Nephron progenitor cell (in vitro differentiated cells): ENCODE measurements around the gene ZNF692.

ENCODE experiments used
- DNase-seq: peaks from one replicate; pipeline ENCODE4 v3.0.0; 2021
- H3K27ac Mint-ChIP-seq: 2 replicates; pipeline ENCODE4 v1.8.0; 2021; ENCODE audit warnings: mild to moderate bottlenecking, moderate library complexity, mixed read lengths
- H3K27me3 Mint-ChIP-seq: 2 replicates; pipeline ENCODE4 v1.8.0; 2021; ENCODE audit warnings: mild to moderate bottlenecking, low read depth, mixed read lengths; ENCODE audit not compliant: poor library complexity
- H3K36me3 Mint-ChIP-seq: 2 replicates; pipeline ENCODE4 v1.8.0; 2021; ENCODE audit warnings: low read depth, mixed read lengths
- H3K4me1 Mint-ChIP-seq: 2 replicates; pipeline ENCODE4 v1.8.0; 2021; ENCODE audit warnings: mixed read lengths
- H3K4me3 Mint-ChIP-seq: 2 replicates; pipeline ENCODE4 v1.8.0; 2021; ENCODE audit warnings: mild to moderate bottlenecking, moderate library complexity, mixed read lengths
- H3K9me3 Mint-ChIP-seq: 2 replicates; pipeline ENCODE4 v1.8.0; 2021; ENCODE audit warnings: mild to moderate bottlenecking, moderate library complexity, mixed read lengths
- TF ChIP-seq, protein P1 (sequence below): fragments of 200-600 bp; sonication (generic); IDR thresholded peaks from 2 replicates; pipeline ENCODE4 v1.5.0; 2021; ENCODE audit warnings: antibody characterized with exemption

Gene ZNF692

DNA sequence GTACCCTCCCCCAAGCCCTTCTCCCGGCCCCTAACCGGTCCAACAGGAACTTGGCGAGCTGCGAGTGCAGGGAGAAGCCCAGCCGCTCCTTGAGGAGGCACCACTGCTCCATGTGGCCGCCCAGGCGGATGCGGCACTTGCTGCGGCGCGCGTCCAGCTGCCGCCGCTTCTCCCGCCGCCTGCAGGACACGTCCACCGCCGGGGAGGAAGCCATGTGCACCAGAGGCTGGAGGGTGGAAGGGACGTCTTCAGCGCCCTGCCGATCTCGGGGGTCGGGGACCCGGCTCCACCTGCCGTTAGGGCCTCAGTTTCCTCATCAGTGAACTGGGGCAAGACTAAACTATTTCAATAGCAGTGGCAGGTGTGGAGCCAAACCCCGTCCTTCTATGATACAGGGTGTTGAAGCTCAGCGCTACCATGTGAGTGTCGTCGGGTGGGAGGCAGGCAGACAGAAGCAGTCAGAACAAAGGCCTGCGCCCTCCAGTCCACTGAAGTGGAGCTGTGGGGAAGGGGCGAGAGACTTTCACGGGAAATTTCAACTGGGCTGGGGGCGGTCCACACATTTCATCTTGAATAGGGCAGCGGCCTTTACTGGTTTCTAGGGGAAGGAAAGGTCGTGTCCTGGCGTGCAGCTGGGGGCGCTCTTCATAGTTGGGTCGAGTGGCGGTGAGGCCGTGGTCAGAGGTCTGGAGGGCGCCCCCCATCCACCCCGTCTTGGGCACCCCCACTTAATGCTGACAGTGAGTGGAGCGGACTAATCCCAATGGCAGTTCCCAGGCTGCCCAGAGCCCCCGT is 592 bp downstream of the ZNF692 start:
- Mint-ChIP-seq H3K4me1 (peaks cover 43% of the 10 kb centered on the region), H3K27me3 (peaks cover 29% of the 10 kb centered on the region), H3K27ac (peak overlapping the region; percentile 95), H3K4me3 (peak overlapping the region; percentile 87), H3K9me3 (no peaks in the 10 kb centered on the region), H3K36me3 (peaks cover 19% of the 10 kb centered on the region)
- peak; percentile 70 for DNase-seq
- TF ChIP-seq, protein P1, sequence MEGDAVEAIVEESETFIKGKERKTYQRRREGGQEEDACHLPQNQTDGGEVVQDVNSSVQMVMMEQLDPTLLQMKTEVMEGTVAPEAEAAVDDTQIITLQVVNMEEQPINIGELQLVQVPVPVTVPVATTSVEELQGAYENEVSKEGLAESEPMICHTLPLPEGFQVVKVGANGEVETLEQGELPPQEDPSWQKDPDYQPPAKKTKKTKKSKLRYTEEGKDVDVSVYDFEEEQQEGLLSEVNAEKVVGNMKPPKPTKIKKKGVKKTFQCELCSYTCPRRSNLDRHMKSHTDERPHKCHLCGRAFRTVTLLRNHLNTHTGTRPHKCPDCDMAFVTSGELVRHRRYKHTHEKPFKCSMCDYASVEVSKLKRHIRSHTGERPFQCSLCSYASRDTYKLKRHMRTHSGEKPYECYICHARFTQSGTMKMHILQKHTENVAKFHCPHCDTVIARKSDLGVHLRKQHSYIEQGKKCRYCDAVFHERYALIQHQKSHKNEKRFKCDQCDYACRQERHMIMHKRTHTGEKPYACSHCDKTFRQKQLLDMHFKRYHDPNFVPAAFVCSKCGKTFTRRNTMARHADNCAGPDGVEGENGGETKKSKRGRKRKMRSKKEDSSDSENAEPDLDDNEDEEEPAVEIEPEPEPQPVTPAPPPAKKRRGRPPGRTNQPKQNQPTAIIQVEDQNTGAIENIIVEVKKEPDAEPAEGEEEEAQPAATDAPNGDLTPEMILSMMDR, result peak; percentile 16

DNA sequence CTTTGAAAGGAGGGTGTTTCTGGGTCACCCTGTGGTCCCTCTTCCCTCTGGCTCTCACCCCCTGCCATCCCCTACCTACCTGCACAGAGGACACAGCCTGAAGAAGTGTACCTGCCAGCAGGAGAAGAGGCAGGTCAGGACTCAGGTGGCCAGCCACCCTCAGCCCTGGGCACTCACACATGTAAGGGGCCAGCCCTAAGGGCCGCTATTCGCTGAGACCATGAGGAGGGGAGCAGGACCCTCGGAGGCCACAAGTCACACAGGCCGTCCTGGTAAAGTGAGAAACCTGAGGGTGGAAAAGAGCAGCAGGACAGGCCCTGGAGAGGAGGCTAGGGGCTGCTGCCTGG is 1.2 kb downstream of the ZNF692 start:
- Mint-ChIP-seq H3K27ac (no peak overlapping the region), H3K4me3 (peak overlapping the region; percentile 87), H3K36me3 (peaks cover 19% of the 10 kb centered on the region), H3K4me1 (peaks cover 40% of the 10 kb centered on the region), H3K9me3 (no peaks in the 10 kb centered on the region), H3K27me3 (peaks cover 26% of the 10 kb centered on the region)
- TF ChIP-seq, protein P1, result no peak
- no peak for DNase-seq

DNA sequence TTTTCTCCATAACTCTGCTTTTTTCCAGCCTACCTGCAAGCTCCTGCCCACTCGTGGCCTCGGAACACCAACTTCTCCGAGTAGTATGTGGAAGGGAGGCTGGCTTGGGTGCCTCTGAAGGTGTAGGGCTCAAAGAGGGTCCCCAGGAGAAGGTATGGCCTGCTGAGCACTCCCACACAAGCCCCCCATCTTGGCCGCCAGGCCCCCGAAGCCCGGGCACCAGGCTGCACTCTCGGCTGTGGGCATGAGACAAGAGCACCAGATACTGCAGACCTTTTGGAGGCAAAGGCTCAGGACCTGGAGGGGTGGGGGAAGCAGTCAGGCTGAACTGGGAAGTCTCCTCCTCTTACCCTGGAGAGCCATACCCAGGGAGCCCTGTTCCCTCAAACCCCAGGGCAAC is 1.7 kb downstream of the ZNF692 start:
- Mint-ChIP-seq H3K9me3 (no peaks in the 10 kb centered on the region), H3K36me3 (peaks cover 19% of the 10 kb centered on the region), H3K4me3 (peak overlapping the region; percentile 87), H3K4me1 (peaks cover 36% of the 10 kb centered on the region), H3K27me3 (peaks cover 20% of the 10 kb centered on the region), H3K27ac (no peak overlapping the region)
- TF ChIP-seq, protein P1, result no peak
- DNase-seq, result no peak

DNA sequence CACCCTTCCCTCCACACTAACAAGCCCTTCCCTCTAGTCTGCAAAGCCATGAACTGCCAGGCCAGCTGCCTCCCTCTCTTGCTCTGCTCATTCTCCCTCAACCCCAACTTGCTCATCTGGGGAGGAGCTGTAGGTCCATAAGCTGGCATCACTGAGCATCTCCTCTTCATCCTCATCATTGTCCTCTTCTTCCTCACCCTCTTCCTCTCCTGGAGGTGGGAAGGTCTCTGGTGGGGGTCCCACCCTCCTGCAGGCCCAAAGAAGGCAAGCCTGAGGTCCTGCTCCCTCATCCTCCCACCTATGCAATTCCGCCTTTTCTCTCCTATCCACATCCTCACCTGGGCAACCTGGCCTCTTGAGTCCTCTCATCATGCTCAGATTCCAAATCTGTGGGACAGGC is 2.7 kb downstream of the ZNF692 start:
- H3K36me3 Mint-ChIP-seq, result peaks cover 19% of the 10 kb centered on the region
- peak overlapping the region; percentile 9 for H3K4me3 Mint-ChIP-seq
- peaks cover 10% of the 10 kb centered on the region for H3K27me3 Mint-ChIP-seq
- H3K9me3 Mint-ChIP-seq, result no peaks in the 10 kb centered on the region
- H3K27ac Mint-ChIP-seq, result no peak overlapping the region
- DNase-seq, result no peak
- H3K4me1 Mint-ChIP-seq, result peaks cover 36% of the 10 kb centered on the region
- TF ChIP-seq, protein P1, result no peak

DNA sequence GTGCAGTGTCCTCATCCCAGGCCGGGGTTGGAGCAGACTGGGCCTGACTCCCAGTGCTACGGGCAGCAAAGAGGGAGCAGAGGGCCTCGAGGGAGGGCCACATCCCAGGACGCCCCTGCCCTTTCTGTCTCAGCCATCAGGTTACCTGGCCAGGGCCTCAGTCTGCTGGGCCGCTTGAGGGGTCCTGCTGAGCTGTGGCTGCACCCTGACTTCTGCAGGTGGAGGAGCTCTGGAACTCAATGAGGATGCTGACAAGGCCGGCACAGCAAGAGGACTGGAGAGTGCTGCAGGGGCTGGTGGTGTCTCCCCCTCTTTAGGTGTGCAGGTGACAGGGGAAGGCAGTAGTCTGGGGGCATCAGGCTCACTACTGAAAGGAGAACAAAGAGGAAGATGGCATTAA is 3.3 kb downstream of the ZNF692 start:
- Mint-ChIP-seq H3K9me3 (no peaks in the 10 kb centered on the region), H3K4me1 (peaks cover 36% of the 10 kb centered on the region), H3K36me3 (peaks cover 19% of the 10 kb centered on the region), H3K27ac (no peak overlapping the region), H3K27me3 (peaks cover 6% of the 10 kb centered on the region), H3K4me3 (peak overlapping the region; percentile 9)
- TF ChIP-seq, protein P1, result no peak
- DNase-seq, result no peak
